Upper lobe of right lung (tissue), 1 donor: ENCODE measurements around the gene MAGEA9B. TPM values are rescaled to one million over a fixed set of nuclear protein-coding genes. Genes with fewer than 3 reads are reported as not detected.
A peak's percentile ranks its signal among the peaks of the same experiment; 100 is the strongest.
"Not testable (repeated sequence)": the region's sequence is repeated elsewhere in the genome, so short reads cannot be mapped to it uniquely, and the experiment has no call there.

Source experiments
- ATAC-seq: fragments of 200-7000 bp; cut with Tn5 transposase; one replicate; pipeline ENCODE4 v1.9.1; 2020; ENCODE audit warnings: mild to moderate bottlenecking, moderate library complexity
- DNase-seq: peaks from one replicate; pipeline ENCODE4 v3.0.0-alpha.2; 2020
- H3K27ac ChIP-seq: fragments of 200-600 bp; one replicate; pipeline ENCODE4 v1.8.0; 2022
- H3K27me3 ChIP-seq: fragments of 200-600 bp; one replicate; pipeline ENCODE4 v1.8.0; 2022; ENCODE audit warnings: mild to moderate bottlenecking
- H3K36me3 ChIP-seq: fragments of 200-600 bp; one replicate; pipeline ENCODE4 v1.8.0; 2022
- H3K4me1 ChIP-seq: fragments of 200-600 bp; one replicate; pipeline ENCODE4 v1.8.0; 2022
- H3K4me3 ChIP-seq: fragments of 200-600 bp; one replicate; pipeline ENCODE4 v1.8.0; 2022; ENCODE audit warnings: mild to moderate bottlenecking
- H3K9me3 ChIP-seq: fragments of 200-600 bp; one replicate; pipeline ENCODE4 v1.8.0; 2022
- intact Hi-C: fragments of 100-400 bp; cut with DNase I; formaldehyde crosslinking; loops from one replicate; pipeline ENCODE4 v1.11.0; 2022
- long read RNA-seq: library from polyadenylated mRNA; unstranded; transcript quantifications from one replicate; pipeline ENCODE4 v2.0.0, GENCODE V29; 2021
- total RNA-seq: library from RNA; stranded (reverse); fragmentation: NEBNext Ultra II Directional; extraction: Animal tissue kit (Norgen Biotek cat#: 25700); gene quantifications from one replicate; pipeline ENCODE4 v1.2.1, GENCODE V29; 2021
- TF ChIP-seq, protein P1 (sequence below): fragments of 200-600 bp; IDR thresholded peaks from one replicate; pipeline ENCODE4 v1.8.0; 2022; ENCODE audit warnings: antibody characterized with exemption
- donor health status: DM: no; HTN: yes; CAD: no; lungs with severe emphysema.

Gene MAGEA9B, protein sequence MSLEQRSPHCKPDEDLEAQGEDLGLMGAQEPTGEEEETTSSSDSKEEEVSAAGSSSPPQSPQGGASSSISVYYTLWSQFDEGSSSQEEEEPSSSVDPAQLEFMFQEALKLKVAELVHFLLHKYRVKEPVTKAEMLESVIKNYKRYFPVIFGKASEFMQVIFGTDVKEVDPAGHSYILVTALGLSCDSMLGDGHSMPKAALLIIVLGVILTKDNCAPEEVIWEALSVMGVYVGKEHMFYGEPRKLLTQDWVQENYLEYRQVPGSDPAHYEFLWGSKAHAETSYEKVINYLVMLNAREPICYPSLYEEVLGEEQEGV
- total RNA-seq: not detected
- long read RNA-seq: 0 reads

DNA sequence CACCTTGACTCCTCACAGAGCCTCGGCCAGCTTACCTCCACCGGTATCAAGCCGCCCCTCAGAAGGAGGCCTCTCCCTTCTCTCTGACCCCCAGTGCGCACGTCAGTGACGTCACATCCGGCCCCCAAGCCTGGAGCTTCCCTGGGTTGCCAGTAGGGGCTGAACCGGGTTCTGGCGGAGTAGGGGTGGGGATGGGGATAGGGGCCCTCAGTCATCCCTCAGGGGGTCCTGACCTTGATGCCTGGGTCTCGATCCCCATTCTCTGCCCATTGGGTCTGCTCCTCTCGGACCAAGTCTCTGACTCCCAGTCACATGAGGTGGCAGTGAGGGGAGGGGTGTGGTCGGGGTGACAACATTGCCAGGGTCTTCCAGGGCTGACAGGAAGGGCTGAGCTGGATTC is at the start of gene MAGEA9B:
Gene MAGEA9B (minus strand): TSS at position 101 of the 400 bp plus-strand sequence. CDS start 4,280 bp downstream, outside the sequence.
- H3K4me3 ChIP-seq, H3K27me3 ChIP-seq, H3K27ac ChIP-seq, H3K4me1 ChIP-seq, H3K9me3 ChIP-seq, DNase-seq, ATAC-seq, intact Hi-C loops, H3K36me3 ChIP-seq: not testable (repeated sequence)

DNA sequence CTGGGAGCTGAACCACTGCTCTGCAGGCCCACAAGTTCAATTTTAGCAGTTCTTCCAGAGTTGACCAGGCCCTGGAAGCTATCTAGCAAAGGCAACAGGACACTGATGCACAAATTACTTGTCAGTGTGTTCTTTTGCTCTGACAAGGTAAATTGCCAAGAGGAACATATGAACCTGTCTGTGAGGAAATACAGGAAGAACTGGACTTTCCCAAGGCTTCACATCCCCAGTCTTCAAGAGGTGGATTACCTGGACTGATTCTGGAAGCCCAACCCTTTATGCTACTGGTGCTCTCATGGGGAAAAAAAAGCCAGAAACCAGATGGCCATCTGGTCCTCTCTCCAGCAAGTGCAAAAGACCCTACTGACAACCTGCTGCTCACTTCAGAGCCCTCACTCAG is 46.3 kb upstream of the MAGEA9B start:
- DNase-seq: no peak
- Histone ChIP-seq H3K4me1 (no peaks in the 10 kb centered on the region), H3K9me3 (no peaks in the 10 kb centered on the region), H3K27ac (no peak overlapping the region), H3K4me3 (no peak overlapping the region), H3K27me3 (no peaks in the 10 kb centered on the region), H3K36me3 (no peaks in the 10 kb centered on the region)
- TF ChIP-seq, protein P1, sequence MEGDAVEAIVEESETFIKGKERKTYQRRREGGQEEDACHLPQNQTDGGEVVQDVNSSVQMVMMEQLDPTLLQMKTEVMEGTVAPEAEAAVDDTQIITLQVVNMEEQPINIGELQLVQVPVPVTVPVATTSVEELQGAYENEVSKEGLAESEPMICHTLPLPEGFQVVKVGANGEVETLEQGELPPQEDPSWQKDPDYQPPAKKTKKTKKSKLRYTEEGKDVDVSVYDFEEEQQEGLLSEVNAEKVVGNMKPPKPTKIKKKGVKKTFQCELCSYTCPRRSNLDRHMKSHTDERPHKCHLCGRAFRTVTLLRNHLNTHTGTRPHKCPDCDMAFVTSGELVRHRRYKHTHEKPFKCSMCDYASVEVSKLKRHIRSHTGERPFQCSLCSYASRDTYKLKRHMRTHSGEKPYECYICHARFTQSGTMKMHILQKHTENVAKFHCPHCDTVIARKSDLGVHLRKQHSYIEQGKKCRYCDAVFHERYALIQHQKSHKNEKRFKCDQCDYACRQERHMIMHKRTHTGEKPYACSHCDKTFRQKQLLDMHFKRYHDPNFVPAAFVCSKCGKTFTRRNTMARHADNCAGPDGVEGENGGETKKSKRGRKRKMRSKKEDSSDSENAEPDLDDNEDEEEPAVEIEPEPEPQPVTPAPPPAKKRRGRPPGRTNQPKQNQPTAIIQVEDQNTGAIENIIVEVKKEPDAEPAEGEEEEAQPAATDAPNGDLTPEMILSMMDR: no peak
- intact Hi-C loops: no loop called here
- ATAC-seq: no peak

DNA sequence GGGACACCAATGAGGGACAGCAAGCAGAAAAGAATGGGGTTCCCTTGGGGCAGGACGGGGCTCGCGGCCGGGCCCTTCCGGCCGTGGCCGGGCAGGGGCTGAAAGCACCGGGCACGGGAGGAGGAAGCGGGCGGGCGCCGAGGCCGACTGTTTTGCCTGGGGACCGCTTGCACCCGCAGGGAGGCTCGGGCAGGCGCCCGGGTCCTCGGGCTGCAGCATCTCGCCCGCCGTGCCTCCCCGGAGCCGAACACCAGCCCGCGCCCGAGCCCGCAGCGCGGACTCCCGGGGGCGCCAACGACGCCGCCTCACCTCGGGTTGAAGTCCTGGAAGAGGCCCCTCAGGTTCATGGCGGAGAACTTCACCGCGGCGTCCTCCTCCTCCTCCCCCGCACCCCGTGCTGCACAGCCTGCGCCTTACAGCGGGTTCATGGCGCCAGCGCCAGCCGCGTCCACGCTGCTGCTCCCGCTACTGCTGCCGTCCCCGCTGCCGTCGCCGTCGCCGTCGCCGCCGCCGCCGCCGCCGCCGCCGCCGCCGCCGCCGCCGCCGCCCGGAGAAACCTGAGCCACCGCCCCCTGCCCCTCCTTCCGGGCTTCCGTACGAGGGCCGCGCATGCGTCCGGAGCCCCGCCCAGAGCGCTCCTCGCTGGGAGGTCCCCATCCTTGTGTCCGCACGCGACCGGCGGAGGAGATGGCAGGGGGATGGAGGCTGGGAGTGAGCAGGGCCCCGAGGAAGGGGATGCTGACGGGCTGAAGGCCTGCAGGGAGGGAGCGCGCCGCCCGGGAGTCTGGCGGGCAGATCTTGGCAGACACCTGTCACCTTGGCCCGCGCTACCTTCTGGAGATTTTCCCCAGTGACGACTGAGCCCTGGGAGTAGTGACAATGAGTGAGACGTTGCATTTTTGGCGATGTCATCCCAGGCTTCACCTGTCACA is 44.2 kb upstream of the MAGEA9B start, which contains the start of gene TMEM185A:
Gene TMEM185A (minus strand): TSS at position 559 of the 932 bp plus-strand sequence. CDS start 212 bp downstream, at position 347.
- DNase-seq (peak; percentile 86), ATAC-seq (peak; percentile 95)
- Histone ChIP-seq H3K27me3 (no peaks in the 10 kb centered on the region), H3K36me3 (no peaks in the 10 kb centered on the region), H3K4me3 (peak within 1 kb of the TSS; percentile 66), H3K4me1 (no peaks in the 10 kb centered on the region), H3K9me3 (no peaks in the 10 kb centered on the region), H3K27ac (peak within 1 kb of the TSS; percentile 30)
- TF ChIP-seq, protein P1: no peak
- intact Hi-C loops: no loop called here

DNA sequence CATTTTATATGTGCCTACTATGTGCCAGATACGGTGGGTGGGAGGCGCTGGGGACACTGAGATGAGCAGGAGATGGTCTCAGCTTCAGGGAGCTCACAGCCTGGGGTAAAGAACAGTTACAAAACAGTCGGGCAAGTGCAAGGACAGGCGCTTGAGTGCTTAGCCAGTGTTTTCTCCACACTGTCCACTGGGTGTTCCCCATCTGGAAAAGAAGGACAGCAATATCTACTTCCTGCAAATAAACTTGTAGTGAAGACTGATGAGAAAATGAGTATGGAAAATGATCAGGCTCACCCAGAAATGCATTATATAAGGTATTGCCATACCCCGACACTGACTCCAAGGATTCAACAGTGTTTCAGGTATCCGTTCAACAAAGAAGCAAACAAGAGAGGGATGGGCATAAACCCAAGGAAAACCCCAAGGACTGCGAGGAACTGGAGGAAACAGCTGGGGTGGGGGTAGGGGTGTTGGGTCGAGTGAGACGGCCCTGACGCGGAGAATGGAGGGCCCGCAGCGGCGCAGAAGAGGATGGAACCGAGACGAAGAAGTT is 43.5 kb upstream of the MAGEA9B start:
- peak; percentile 57 for ATAC-seq
- H3K27ac ChIP-seq: peak overlapping the region; percentile 30
- intact Hi-C loops: no loop called here
- H3K27me3 ChIP-seq: no peaks in the 10 kb centered on the region
- peak overlapping the region; percentile 66 for H3K4me3 ChIP-seq
- no peaks in the 10 kb centered on the region for H3K9me3 ChIP-seq
- H3K4me1 ChIP-seq: no peaks in the 10 kb centered on the region
- no peaks in the 10 kb centered on the region for H3K36me3 ChIP-seq
- DNase-seq: no peak
- TF ChIP-seq, protein P1: no peak

DNA sequence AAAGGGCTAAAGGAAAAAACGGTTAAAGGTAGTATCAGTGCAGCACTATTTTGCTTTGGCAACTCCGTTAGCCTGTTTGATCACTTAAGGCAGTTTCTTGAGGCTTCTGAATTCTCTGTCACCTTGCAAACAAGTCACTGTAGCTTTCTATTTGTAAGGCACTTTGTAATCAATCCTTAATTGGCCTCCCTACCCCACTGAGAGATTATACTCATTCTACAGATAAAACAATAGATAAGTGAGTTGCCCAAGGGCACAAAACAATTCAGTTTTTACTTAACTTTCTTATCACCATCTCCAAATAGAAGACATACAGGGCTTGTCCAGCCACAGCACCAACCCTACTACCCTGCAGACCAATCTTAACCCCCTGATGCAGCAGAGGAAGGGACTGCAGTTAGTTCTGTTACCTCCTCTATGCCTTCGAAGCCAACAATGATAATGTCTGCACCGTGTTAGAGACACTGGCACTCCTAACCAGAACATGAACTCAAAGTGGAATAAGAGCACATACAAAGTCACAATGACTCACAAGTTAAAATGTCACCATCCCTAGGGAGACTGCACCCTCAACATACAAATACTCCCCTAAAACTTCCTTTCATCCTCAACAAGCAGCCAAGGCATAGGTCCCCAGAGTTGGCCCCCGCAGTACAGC is 42.6 kb upstream of the MAGEA9B start:
- Histone ChIP-seq H3K9me3 (no peaks in the 10 kb centered on the region), H3K27ac (no peak overlapping the region), H3K4me3 (no peak overlapping the region), H3K4me1 (no peaks in the 10 kb centered on the region), H3K27me3 (no peaks in the 10 kb centered on the region), H3K36me3 (no peaks in the 10 kb centered on the region)
- no peak for DNase-seq
- intact Hi-C loops: no loop called here
- TF ChIP-seq, protein P1: no peak
- ATAC-seq: no peak
